IgD-negative memory B cell (primary cell): ENCODE measurements around the gene FOXE3. TPM values are rescaled to one million over a fixed set of nuclear protein-coding genes. Genes with fewer than 3 reads are reported as not detected.
"Not testable (repeated sequence)": the region's sequence is repeated elsewhere in the genome, so short reads cannot be mapped to it uniquely, and the experiment has no call there.

Experiments used
- H3K27ac Mint-ChIP-seq, 3 donors: one replicate each; pipeline ENCODE4 v1.8.0; 2020 to 2022; ENCODE audit warnings: mild to moderate bottlenecking in 3 of 3, mixed read lengths in 3 of 3, moderate library complexity in 1 of 3
- H3K27me3 Mint-ChIP-seq: one replicate; pipeline ENCODE4 v1.8.0; 2021; ENCODE audit warnings: mixed read lengths
- H3K36me3 Mint-ChIP-seq: one replicate; pipeline ENCODE4 v1.8.0; 2020; ENCODE audit warnings: mild to moderate bottlenecking, mixed read lengths
- H3K4me1 Mint-ChIP-seq, 3 donors: one replicate each; pipeline ENCODE4 v1.8.0; 2020 to 2022; ENCODE audit warnings: mixed read lengths in 3 of 3, mild to moderate bottlenecking in 1 of 3
- H3K4me3 Mint-ChIP-seq, 4 donors: one replicate each; pipeline ENCODE4 v1.8.0; 2020 to 2022; ENCODE audit warnings: mild to moderate bottlenecking in 4 of 4, mixed read lengths in 4 of 4, moderate library complexity in 3 of 4
- H3K9me3 Mint-ChIP-seq, 3 donors: one replicate each; pipeline ENCODE4 v1.8.0; 2020 to 2021; ENCODE audit warnings: mixed read lengths in 3 of 3, mild to moderate bottlenecking in 1 of 3
- polyA plus RNA-seq: library from polyadenylated mRNA; unstranded; fragments of 300-500 nt; fragmentation: Illumina TruSeq; gene quantifications from one replicate; pipeline ENCODE4 v1.2.3, GENCODE V29; 2021

FOXE3 gene
- polyA plus RNA-seq, 1 donor from 2014 or later: not detected

DNA sequence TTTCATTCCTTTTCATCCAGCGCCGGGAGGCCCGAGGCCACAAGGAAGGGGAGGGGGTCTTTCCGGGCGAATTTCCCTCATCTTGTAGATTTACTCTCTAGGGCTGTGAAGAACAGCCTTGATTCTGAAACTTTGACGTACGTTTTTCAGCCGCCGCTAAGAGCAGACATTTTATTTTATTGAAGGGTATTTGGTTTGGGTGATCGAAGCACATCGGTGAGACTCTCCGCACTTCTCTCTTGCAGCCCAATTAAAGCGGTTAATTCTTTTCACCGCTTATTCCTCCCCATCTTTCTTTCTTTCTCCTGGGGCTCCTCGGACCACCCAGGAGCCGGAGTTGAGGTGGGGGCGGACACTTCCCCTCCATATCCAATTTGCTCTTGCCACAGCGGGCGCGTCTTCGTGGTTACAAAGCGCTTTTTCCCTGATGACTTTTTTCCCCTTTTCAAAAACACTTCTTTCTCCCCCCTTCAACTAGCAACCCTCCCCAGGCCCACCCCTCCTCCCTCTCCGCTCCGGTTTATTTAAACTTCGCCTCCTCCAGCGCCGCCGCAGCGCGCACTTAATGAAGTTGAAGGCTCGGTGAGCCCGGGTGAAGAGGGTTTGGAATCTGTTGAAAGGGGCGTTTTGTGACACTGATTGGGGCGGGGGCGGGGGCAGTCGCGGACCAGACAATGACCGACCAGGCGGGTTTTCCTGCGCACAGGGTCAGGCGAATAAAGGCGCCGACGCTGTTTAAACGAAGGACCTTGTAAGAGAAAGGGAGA lies 27.6 kb downstream of the FOXE3 start:
- Mint-ChIP-seq H3K4me3 (peak overlapping the region in 3 of 4 donors; percentile 55 to 79 (median 66)), H3K36me3 (no peaks in the 10 kb centered on the region), H3K4me1 (peaks cover 0 to 11% (median 8%) of the 10 kb centered on the region in 3 donors), H3K27ac (peak overlapping the region in 2 of 3 donors; percentile 90 to 93), H3K9me3 (peaks cover 0 to 10% (median 4%) of the 10 kb centered on the region in 3 donors), H3K27me3 (peaks cover 45% of the 10 kb centered on the region)

DNA sequence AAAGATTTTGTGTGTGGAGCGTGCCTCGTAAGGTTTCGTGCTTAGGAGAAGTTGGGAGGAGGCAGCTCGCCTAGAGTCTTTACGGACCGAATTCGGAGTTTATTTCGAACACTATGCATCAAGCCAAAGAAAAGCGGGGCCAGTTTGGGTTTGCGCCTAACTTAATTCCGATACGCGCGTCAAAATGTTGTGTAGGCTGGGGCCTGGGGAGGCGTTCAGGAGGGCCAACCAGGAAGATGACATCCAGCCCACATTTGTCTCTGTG lies 28.1 kb downstream of the FOXE3 start:
- H3K4me1 Mint-ChIP-seq: peaks cover 0 to 11% (median 8%) of the 10 kb centered on the region in 3 donors
- peak overlapping the region in 2 of 3 donors; percentile 90 to 93 for H3K27ac Mint-ChIP-seq
- H3K4me3 Mint-ChIP-seq: peak overlapping the region in 3 of 4 donors; percentile 55 to 79 (median 66)
- peaks cover 0 to 10% (median 4%) of the 10 kb centered on the region in 3 donors for H3K9me3 Mint-ChIP-seq
- H3K27me3 Mint-ChIP-seq: peaks cover 46% of the 10 kb centered on the region
- no peaks in the 10 kb centered on the region for H3K36me3 Mint-ChIP-seq

- Mint-ChIP-seq H3K4me3 (peak overlapping the region in 3 of 4 donors; percentile 55 to 83 (median 79)), H3K4me1 (peaks cover 0 to 11% (median 8%) of the 10 kb centered on the region in 3 donors), H3K27ac (peak overlapping the region in 2 of 3 donors; percentile 90 to 93), H3K9me3 (peaks cover 0 to 10% (median 4%) of the 10 kb centered on the region in 3 donors), H3K36me3 (no peaks in the 10 kb centered on the region), H3K27me3 (peaks cover 49% of the 10 kb centered on the region)
Observed at GRCh38 chr1:47444562-47445465, 28.7 kb downstream of the FOXE3 start.

DNA sequence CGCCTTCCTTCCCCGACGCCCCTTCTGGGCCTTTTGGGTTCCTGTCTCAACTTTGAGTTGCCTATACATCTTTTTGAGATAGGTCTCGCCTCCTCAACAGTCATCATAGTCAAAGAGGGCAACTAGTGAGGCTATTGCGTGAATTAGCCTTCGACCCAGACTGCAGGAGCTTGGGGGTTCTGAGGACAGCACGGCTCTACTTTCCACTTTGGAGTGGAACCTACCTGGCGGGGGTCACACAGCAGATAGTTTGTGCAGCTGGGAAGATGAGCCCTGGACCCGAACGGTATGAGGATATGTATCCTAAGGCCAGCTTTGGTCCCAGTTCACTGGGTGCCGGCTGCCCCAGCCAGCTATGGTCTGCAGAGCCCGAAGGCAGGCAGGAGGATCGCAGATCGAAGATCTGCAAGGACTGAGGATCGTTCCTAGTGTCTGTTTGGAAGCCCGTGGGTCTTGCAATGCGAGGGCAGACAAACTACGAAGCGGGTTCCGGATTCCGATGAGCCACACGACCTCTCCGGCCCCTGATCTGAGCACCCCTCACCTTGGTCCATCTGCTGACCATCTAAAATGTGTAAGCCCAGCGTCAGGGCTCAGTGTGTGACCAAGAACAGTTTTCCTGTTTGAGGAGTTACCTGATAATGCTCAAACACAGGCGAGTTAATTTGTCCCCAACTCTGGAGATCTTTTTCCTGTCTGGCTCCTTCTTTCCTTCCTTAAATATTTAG lies 29.9 kb downstream of the FOXE3 start:
- peak overlapping the region in 1 of 3 donors; percentile 88 for H3K27ac Mint-ChIP-seq
- H3K4me3 Mint-ChIP-seq: peak overlapping the region; percentile 1 to 86 (median 56)
- peaks cover 0 to 10% (median 4%) of the 10 kb centered on the region in 3 donors for H3K9me3 Mint-ChIP-seq
- H3K4me1 Mint-ChIP-seq: peaks cover 0 to 11% (median 8%) of the 10 kb centered on the region in 3 donors
- peaks cover 54% of the 10 kb centered on the region for H3K27me3 Mint-ChIP-seq
- no peaks in the 10 kb centered on the region for H3K36me3 Mint-ChIP-seq

- peaks cover 0 to 11% (median 8%) of the 10 kb centered on the region in 3 donors for H3K4me1 Mint-ChIP-seq
- H3K27ac Mint-ChIP-seq: peak overlapping the region in 1 of 3 donors; percentile 62
- H3K27me3 Mint-ChIP-seq: peaks cover 60% of the 10 kb centered on the region
- H3K4me3 Mint-ChIP-seq: no peak overlapping the region
- peaks cover 0 to 10% (median 4%) of the 10 kb centered on the region in 3 donors for H3K9me3 Mint-ChIP-seq
- no peaks in the 10 kb centered on the region for H3K36me3 Mint-ChIP-seq
Observed at GRCh38 chr1:47448462-47449222, 32.6 kb downstream of the FOXE3 start.

- Mint-ChIP-seq H3K9me3 (peaks cover 0 to 3% (median 2%) of the 10 kb centered on the region in 3 donors), H3K27me3 (peaks cover 54% of the 10 kb centered on the region), H3K4me3 (no peak overlapping the region), H3K36me3 (no peaks in the 10 kb centered on the region), H3K27ac (no peak overlapping the region), H3K4me1 (peaks cover 0 to 4% (median 3%) of the 10 kb centered on the region in 3 donors)
Observed at GRCh38 chr1:47449822-47450552, 33.9 kb downstream of the FOXE3 start.

DNA sequence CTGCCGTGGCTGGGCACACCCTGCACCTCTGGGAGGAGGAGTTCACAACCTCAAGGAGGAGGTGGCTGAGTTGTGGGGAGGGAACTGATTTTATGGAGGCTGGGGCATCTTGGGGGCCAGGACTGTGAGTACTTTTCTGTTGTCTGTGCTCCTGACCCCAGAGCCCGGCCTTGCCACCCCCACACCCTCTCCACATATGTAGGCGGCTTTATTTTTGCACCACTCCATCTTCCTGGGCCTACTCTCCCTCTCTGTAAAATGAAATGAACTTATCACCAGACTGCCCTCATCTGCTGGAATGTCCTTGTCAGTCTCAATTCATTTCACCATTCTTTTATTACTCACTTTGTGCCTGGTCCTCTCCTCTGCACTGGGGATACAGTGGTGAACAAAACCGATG lies 34.5 kb downstream of the FOXE3 start:
- Mint-ChIP-seq H3K4me3 (no peak overlapping the region), H3K27ac (peak overlapping the region in 1 of 3 donors; percentile 54), H3K9me3 (peaks cover 0 to 2% (median 0%) of the 10 kb centered on the region in 3 donors), H3K4me1 (no peaks in the 10 kb centered on the region), H3K27me3 (peaks cover 49% of the 10 kb centered on the region), H3K36me3 (no peaks in the 10 kb centered on the region)

DNA sequence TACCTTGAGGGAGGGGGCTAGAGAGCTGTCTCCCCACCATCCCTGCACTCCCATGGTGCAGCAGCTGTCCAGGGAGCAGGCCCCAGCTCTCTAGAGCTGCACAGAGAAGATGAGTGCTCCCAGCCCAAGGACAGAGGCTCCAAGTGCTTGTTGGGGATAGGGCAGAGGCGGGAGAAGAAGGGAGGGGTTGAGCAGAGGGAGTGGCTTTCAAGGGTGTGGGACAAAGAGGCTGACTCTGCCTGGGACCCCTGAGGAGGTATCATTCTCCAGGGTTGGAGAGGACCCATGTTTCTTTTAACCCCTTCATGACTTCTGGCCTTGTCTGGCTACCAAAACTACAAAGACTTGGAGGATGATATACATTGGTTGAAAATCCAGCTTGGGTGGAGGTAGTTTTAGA lies 36.3 kb downstream of the FOXE3 start:
- peaks cover 31% of the 10 kb centered on the region for H3K27me3 Mint-ChIP-seq
- H3K4me3 Mint-ChIP-seq: no peak overlapping the region
- peaks cover 0 to 5% (median 0%) of the 10 kb centered on the region in 3 donors for H3K9me3 Mint-ChIP-seq
- H3K4me1 Mint-ChIP-seq: no peaks in the 10 kb centered on the region
- H3K27ac Mint-ChIP-seq: no peak overlapping the region
- H3K36me3 Mint-ChIP-seq: no peaks in the 10 kb centered on the region

DNA sequence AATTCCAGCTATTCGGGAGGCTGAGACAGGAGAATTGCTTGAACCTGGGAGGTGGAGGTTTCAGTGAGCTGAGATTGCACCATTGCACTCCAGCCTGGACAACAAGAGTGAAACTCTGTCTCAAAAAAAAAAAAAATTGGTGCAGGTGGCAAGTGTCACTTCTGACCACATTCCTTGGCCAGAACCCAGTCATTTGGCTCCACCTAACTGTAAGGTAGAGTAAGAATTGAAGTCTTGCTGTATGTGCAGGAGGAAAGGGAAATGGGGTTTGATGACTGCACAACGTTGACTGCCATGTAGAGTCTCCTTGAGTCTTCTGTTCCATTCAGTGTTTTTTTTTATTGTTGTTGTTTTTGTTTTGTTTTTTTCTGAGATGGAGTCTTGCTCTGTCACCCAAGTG lies 37.8 kb downstream of the FOXE3 start:
- not testable (repeated sequence) for H3K36me3 Mint-ChIP-seq, H3K27ac Mint-ChIP-seq, H3K4me3 Mint-ChIP-seq, H3K9me3 Mint-ChIP-seq, H3K4me1 Mint-ChIP-seq
- H3K27me3 Mint-ChIP-seq: peaks cover 34% of the 10 kb centered on the region

DNA sequence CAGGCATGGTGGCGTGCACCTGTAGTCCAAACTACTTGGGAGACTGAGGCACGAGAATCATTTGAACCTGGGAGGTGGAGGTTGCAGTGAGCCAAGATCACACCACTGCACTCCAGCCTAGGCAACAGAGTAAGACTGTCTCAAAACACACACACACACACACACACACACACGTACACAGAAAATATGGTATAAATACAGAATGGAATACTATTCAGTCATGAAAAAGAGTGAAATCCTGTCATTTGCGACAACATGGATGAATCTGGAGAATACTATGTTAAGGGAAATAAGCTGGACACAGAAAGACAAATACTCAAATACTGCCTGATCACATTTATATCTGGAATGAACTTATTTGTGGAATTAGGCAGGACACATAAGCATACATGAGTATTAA lies 40.2 kb downstream of the FOXE3 start:
- Mint-ChIP-seq H3K36me3 (no peaks in the 10 kb centered on the region), H3K27ac (no peak overlapping the region), H3K9me3 (peaks cover 0 to 5% (median 0%) of the 10 kb centered on the region in 3 donors), H3K27me3 (peaks cover 31% of the 10 kb centered on the region), H3K4me1 (no peaks in the 10 kb centered on the region), H3K4me3 (no peak overlapping the region)

- not testable (repeated sequence) for H3K4me1 Mint-ChIP-seq, H3K27ac Mint-ChIP-seq, H3K4me3 Mint-ChIP-seq, H3K9me3 Mint-ChIP-seq, H3K36me3 Mint-ChIP-seq
- peaks cover 37% of the 10 kb centered on the region for H3K27me3 Mint-ChIP-seq
Observed at GRCh38 chr1:47457547-47457946, 41.5 kb downstream of the FOXE3 start.

DNA sequence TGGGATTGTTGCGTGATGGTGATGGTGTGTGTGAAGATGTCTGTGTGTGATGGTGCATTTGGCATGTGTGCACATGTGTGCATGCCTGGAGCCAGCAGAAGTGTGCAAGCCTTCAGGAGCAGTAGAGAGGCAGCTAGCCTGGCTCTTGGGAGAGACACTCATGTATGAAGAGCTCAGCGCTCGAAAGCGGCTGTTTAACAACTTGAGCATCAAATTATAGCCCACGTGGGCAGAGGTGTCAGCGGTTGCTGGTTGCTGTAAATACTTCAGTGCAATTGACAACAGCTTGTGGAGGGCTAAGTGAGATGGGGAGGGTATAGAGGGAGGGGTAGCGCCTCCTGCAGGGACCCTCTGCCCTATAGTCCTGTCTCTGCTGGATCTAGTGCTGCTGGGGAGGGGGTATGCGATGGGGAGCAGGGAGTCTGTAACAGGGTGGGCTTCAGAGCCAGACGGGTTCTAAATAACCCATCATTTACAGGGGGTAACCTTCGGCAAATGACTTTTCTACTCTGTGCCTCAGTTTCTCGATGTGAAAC lies 43.2 kb downstream of the FOXE3 start:
- H3K27me3 Mint-ChIP-seq: peaks cover 44% of the 10 kb centered on the region
- peaks cover 0 to 5% (median 0%) of the 10 kb centered on the region in 3 donors for H3K9me3 Mint-ChIP-seq
- H3K27ac Mint-ChIP-seq: no peak overlapping the region
- no peak overlapping the region for H3K4me3 Mint-ChIP-seq
- no peaks in the 10 kb centered on the region for H3K4me1 Mint-ChIP-seq
- no peaks in the 10 kb centered on the region for H3K36me3 Mint-ChIP-seq

DNA sequence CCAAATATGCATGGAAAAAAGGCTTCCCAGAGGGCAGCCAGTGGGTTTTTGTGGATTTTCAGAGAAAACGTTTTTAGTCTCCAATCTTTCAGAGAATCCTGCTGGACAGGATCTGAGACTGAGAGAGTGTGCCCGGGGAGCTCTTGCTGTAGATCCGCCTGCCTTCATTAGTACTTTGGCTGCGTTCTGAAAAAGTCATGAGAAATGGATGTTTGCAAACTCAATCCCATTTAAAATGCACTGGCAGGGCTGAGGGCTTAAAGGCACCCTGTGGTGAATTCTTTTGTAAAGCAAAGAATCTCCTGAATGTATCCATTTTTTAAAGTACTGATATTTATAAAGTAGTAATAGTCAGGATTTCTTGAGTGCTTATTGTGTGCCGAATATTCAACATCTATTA lies 44.0 kb downstream of the FOXE3 start:
- Mint-ChIP-seq H3K4me1 (no peaks in the 10 kb centered on the region), H3K27ac (no peak overlapping the region), H3K36me3 (no peaks in the 10 kb centered on the region), H3K27me3 (peaks cover 44% of the 10 kb centered on the region), H3K4me3 (no peak overlapping the region), H3K9me3 (peaks cover 0 to 5% (median 0%) of the 10 kb centered on the region in 3 donors)
